Spleen (tissue), 11 donors: ENCODE results near the gene CLMP. TPM values are rescaled to one million over a fixed set of nuclear protein-coding genes. Genes with fewer than 3 reads are reported as not detected.

Experiments
- DNase-seq: peaks from one replicate; pipeline ENCODE4 v3.0.0-alpha.2; 2020
- H3K27ac ChIP-seq, 8 donors: fragments of 200-600 bp; sonication (generic) in 7 of 8; 1 replicate in 4 of 8; 2 replicates in 4 of 8; pipeline versions ENCODE4 v1.5.0 to v1.8.0; 2016 to 2021; ENCODE audit warnings: inconsistent platforms in 4 of 8, mild to moderate bottlenecking in 4 of 8, moderate library complexity in 1 of 8
- H3K27me3 ChIP-seq, 7 donors: fragments of 200-600 bp; sonication (generic) in 6 of 7; replicated peaks in 1 of 7; 1 replicate in 4 of 7; 2 replicates in 3 of 7; pipeline versions ENCODE4 v1.5.0 to v1.8.0; 2016 to 2021; ENCODE audit warnings: inconsistent platforms in 3 of 7, mild to moderate bottlenecking in 1 of 7
- H3K36me3 ChIP-seq, 6 donors: fragments of 200-600 bp; sonication (generic) in 5 of 6; 1 replicate in 4 of 6; 2 replicates in 2 of 6; pipeline versions ENCODE4 v1.5.0 to v1.8.0; 2016 to 2021; ENCODE audit warnings: inconsistent platforms in 2 of 6
- H3K4me1 ChIP-seq, 6 donors: fragments of 200-600 bp; sonication (generic) in 5 of 6; 1 replicate in 3 of 6; 2 replicates in 3 of 6; pipeline versions ENCODE4 v1.5.0 to v1.8.0; 2016 to 2021; ENCODE audit warnings: inconsistent platforms in 3 of 6
- H3K4me3 ChIP-seq, 8 donors: fragments of 200-600 bp; sonication (generic) in 7 of 8; 1 replicate in 4 of 8; 2 replicates in 4 of 8; pipeline versions ENCODE4 v1.5.0 to v1.8.0; 2016 to 2021; ENCODE audit warnings: inconsistent platforms in 4 of 8, mild to moderate bottlenecking in 4 of 8, moderate library complexity in 2 of 8
- H3K9me3 ChIP-seq, 8 donors: fragments of 200-600 bp; sonication (generic) in 7 of 8; 1 replicate in 4 of 8; 2 replicates in 4 of 8; pipeline versions ENCODE4 v1.5.0 to v1.8.0; 2016 to 2021; ENCODE audit warnings: inconsistent platforms in 4 of 8
- CTCF ChIP-seq, 11 experiments: fragments of 200-600 bp in 7 of 11; fragments of 450-650 bp in 4 of 11; sonication (generic) in 4 of 11; IDR thresholded peaks in 8 of 11; conservative IDR thresholded peaks in 3 of 11; 1 replicate in 7 of 11; 2 replicates in 4 of 11; pipeline versions ENCODE4 v1.4.0 to v1.8.0; 2016 to 2021; ENCODE audit warnings: antibody characterized with exemption in 11 of 11, inconsistent platforms in 4 of 11, mild to moderate bottlenecking in 1 of 11
- POLR2A ChIP-seq, 3 donors: fragments of 450-650 bp; IDR thresholded peaks; one replicate each; pipeline ENCODE4 v1.5.1; 2017; ENCODE audit warnings: antibody characterized with exemption in 3 of 3, mild to moderate bottlenecking in 1 of 3
- POLR2AphosphoS5 ChIP-seq, 3 donors: sonication (generic); formaldehyde crosslinking; IDR thresholded peaks; one replicate each; pipeline ENCODE4 v1.5.1; 2017; ENCODE audit warnings: antibody characterized with exemption in 3 of 3
- WGBS, 5 donors: extraction: QIAGEN DNeasy Blood & Tissue Kit in 3 of 5; methylation state at CpG; one replicate each; pipeline versions ENCODE4 v1.1.5 to v1.1.7; 2013 to 2018; 5-methylcytosine and 5-hydroxymethylcytosine counted together
- intact Hi-C: fragments of 100-400 bp; cut with DNase I; formaldehyde crosslinking; loops from one replicate; pipeline ENCODE4 v1.15.0; 2023; ENCODE audit warnings: low total_unique reads
- polyA plus RNA-seq, 3 donors: library from polyadenylated mRNA; stranded (reverse); fragments of 200-250 nt; gene quantifications; one replicate each; pipeline ENCODE4 v1.2.1, GENCODE V29; 2013
- total RNA-seq, 7 donors: library from RNA; depleted of rRNA in 3 of 7; stranded (reverse); fragments of >200 nt in 3 of 7; fragmentation: NEBNext Ultra II Directional in 4 of 7; extraction: Animal tissue kit (Norgen Biotek cat#: 25700) in 4 of 7; gene quantifications; one replicate each; pipeline versions ENCODE4 v1.1.0 to v1.2.1, GENCODE V29; 2016 to 2021
- donor health status: healthy with polysubstance abuse.
- donor health status: DM: no; HTN: no; CAD: no; lungs with moderate emphysema.
- donor health status: DM: no; HTN: no; CAD: no.
- donor health status: Bipolar disorder and iron deficiency.
- donor health status: healthy.
- donor health status: DM: no; HTN: no; CAD: no.
- donor health status: DM: yes; HTN: yes; CAD: no.

Gene CLMP
- total and polyA plus RNA-seq, 10 donors = 3.1 to 36.5 (median 13.1) TPM

DNA sequence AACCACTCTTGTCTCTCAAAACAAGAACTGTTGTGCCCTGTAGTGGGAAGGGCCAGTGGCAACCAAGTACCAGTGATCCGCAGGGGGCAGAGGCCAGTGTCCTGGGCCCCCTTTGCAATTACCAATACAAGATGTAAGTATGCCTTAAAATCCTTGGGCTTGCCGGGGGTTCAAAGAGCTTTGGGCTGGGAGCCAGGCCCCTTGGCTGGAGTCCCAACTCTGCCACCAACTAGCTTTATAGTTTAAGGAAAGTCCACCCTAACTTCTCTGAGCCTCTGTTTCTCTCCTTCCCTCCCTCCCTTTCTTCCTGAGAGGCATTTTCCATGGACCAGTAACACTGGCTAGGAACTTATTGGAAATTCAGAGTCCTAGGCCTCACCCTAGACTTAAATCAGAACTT, 15.5 kb downstream of the CLMP start:
- H3K4me1 ChIP-seq = peaks cover 0 to 14% (median 0%) of the 10 kb centered on the region in 6 donors
- no peak overlapping the region for H3K4me3 ChIP-seq
- peaks cover 0 to 10% (median 0%) of the 10 kb centered on the region in 7 donors for H3K27me3 ChIP-seq
- no peak for TF ChIP-seq POLR2A (IDR thresholded peaks at IDR 0.05)
- no peak for TF ChIP-seq CTCF (IDR thresholded peaks at IDR 0.05 in 8 of 11, conservative IDR thresholded peaks at IDR 0.05 in 3 of 11)
- no peak for TF ChIP-seq POLR2AphosphoS5 (IDR thresholded peaks at IDR 0.05)
- H3K9me3 ChIP-seq = no peaks in the 10 kb centered on the region
- H3K27ac ChIP-seq = no peak overlapping the region
- H3K36me3 ChIP-seq = no peaks in the 10 kb centered on the region
- 63 to 86% (median 72%) methylated on average over 2 of the region's 2 CpGs for WGBS, 5 donors
- intact Hi-C loops = no loop called here
- no peak for DNase-seq

GRCh38 chr11:123178186-123178585, 16.9 kb downstream of the CLMP start:
- intact Hi-C loops = no loop called here
- no peaks in the 10 kb centered on the region for H3K27me3 ChIP-seq
- 81 to 100% (median 95%) methylated on average over 1 of the region's 1 CpG for WGBS, 5 donors
- no peak overlapping the region for H3K27ac ChIP-seq
- no peak overlapping the region for H3K4me3 ChIP-seq
- H3K9me3 ChIP-seq = no peaks in the 10 kb centered on the region
- TF ChIP-seq POLR2A (IDR thresholded peaks at IDR 0.05) = no peak
- TF ChIP-seq POLR2AphosphoS5 (IDR thresholded peaks at IDR 0.05) = no peak
- no peak for TF ChIP-seq CTCF (IDR thresholded peaks at IDR 0.05 in 8 of 11, conservative IDR thresholded peaks at IDR 0.05 in 3 of 11)
- peaks cover 0 to 22% (median 3%) of the 10 kb centered on the region in 6 donors for H3K4me1 ChIP-seq
- no peaks in the 10 kb centered on the region for H3K36me3 ChIP-seq
- no peak for DNase-seq

- DNase-seq = no peak
- H3K27ac ChIP-seq = no peak overlapping the region
- 66 to 86% (median 78%) methylated on average over 2 of the region's 2 CpGs for WGBS, 5 donors
- no peaks in the 10 kb centered on the region for H3K9me3 ChIP-seq
- intact Hi-C loops = no loop called here
- no peak overlapping the region for H3K4me3 ChIP-seq
- TF ChIP-seq POLR2A (IDR thresholded peaks at IDR 0.05) (no peak), POLR2AphosphoS5 (IDR thresholded peaks at IDR 0.05) (no peak), CTCF (IDR thresholded peaks at IDR 0.05 in 8 of 11, conservative IDR thresholded peaks at IDR 0.05 in 3 of 11) (no peak)
- no peaks in the 10 kb centered on the region for H3K27me3 ChIP-seq
- peaks cover 0 to 22% (median 3%) of the 10 kb centered on the region in 6 donors for H3K4me1 ChIP-seq
- no peaks in the 10 kb centered on the region for H3K36me3 ChIP-seq
Measured at GRCh38 chr11:123176785-123177184, 18.3 kb downstream of the CLMP start.

GRCh38 chr11:123174196-123175183, 20.6 kb downstream of the CLMP start:
- Histone ChIP-seq H3K4me3 (no peak overlapping the region), H3K9me3 (no peaks in the 10 kb centered on the region), H3K27ac (peak overlapping the region in 2 of 8 donors; percentile 37 to 43), H3K36me3 (no peaks in the 10 kb centered on the region), H3K27me3 (no peaks in the 10 kb centered on the region), H3K4me1 (peaks cover 0 to 22% (median 3%) of the 10 kb centered on the region in 6 donors)
- DNase-seq = no peak
- intact Hi-C loops = no loop called here
- WGBS, 5 donors = 40 to 72% (median 57%) methylated on average over 7 of the region's 7 CpGs
- no peak for TF ChIP-seq CTCF (IDR thresholded peaks at IDR 0.05 in 8 of 11, conservative IDR thresholded peaks at IDR 0.05 in 3 of 11)
- no peak for TF ChIP-seq POLR2AphosphoS5 (IDR thresholded peaks at IDR 0.05)
- no peak for TF ChIP-seq POLR2A (IDR thresholded peaks at IDR 0.05)
